ENCODE data around the gene FMO5. TPM values are rescaled to one million over a fixed set of nuclear protein-coding genes. Genes with fewer than 3 reads are reported as not detected.

The FMO5 gene
- total and polyA plus RNA-seq, 2 of the 13 experiments (the other 11 are each of a cell fraction or from before 2014, with no cell fraction given) = 48.2 to 149 TPM

DNA sequence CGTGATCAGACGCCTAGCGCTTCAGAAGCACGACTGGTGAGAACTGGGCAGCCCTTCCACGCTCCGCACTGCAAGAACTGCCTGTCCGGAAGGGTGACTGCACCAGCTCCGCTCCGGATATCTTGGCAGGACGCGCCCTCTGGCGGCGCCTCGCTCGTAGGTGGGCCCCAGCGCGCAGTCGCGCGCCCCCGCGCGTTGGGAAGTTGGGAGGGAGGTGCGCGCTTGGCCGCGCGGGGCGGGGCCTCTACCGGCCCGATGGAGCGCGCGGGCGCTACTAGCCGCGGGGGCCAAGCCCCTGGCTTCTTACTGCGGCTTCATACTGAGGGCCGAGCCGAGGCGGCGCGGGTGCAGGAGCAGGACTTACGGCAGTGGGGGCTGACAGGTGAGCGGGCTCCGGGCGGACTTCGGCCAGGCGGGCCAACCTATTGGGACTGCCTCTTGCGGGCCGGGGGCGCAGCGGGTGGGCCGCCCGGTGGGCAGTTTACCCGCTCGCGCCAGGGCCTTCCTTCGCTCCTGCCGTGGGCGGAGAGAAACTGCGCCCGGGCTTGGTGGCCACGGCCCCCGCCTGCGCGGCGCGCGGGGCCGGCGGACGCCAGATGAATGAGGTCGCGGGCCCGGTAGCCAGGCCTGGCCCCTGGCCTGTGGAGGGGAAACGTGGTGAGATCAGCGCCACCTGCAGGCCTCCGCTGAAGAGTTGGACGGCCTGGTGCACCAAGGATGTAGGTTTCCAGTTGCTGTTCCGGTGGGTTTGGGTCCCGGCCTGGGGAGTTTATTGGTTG lies 17.5 kb upstream of the FMO5 start, which contains the start of gene CHD1L (continued):
- no peak for TF ChIP-seq SRSF4 (IDR thresholded peaks at IDR 0.05; ENCODE audit: low read depth, low read length, poor library complexity, severe bottlenecking)
- peak in 1 of 2 experiments; percentile 74; a peak in 2 of 4 replicates for TF ChIP-seq KLF16 (CRISPR knock-in tag; IDR thresholded peaks at IDR 0.05)
- TF ChIP-seq PHF21A (CRISPR knock-in tag; IDR thresholded peaks at IDR 0.05) = peak; percentile 65; the same call in 1 of the 2 replicates
- TF ChIP-seq GATA4 (IDR thresholded peaks at IDR 0.05; ENCODE audit: borderline replicate concordance, low read depth) = no peak
- TF ChIP-seq TOE1 (CRISPR knock-in tag; IDR thresholded peaks at IDR 0.05) = 0 out of 2 replicates have a peak, but pooled peaks have one; percentile 94
- no peak for TF ChIP-seq PRPF4 (IDR thresholded peaks at IDR 0.05; ENCODE audit: low read depth, low read length, poor library complexity, severe bottlenecking)
- peak; percentile 22; the same call in 1 of the 2 replicates for TF ChIP-seq AHR (CRISPR knock-in tag; IDR thresholded peaks at IDR 0.05)
- peak; percentile 28; the same call in 1 of the 2 replicates for TF ChIP-seq BHLHE40 (IDR thresholded peaks at IDR 0.05; ENCODE audit: low read length)
- TF ChIP-seq HOXD1 (CRISPR knock-in tag; IDR thresholded peaks at IDR 0.05) = peak; percentile 53; the same call in 1 of the 2 replicates

- ChIA-PET CTCF (ENCODE audit: low intra/inter-chr PET ratio, low total read pairs) (interaction anchor here (1.0 to 4.3 kb wide), 7 partner anchors 17 to 75 kb away, joined by 3 to 141 read pairs (median 6); partner anchors contain the start of genes FMO5 and PRKAB2), POLR2A (interaction anchor here (0.6 to 3.3 kb wide), 11 partner anchors 17 to 157 kb away, joined by 3 to 31 read pairs (median 10); partner anchors contain the start of genes FMO5 and PRKAB2)
- Histone ChIP-seq H3K36me3 (replicated peaks in 1 of 2; ENCODE audit: control insufficient read depth in 1 of 2, insufficient read depth in 2 of 2, low read length in 2 of 2) (no peaks in the 10 kb centered on the region), H2AFZ (ENCODE audit: low read length) (no peak overlapping the region), H3K27ac (ENCODE audit: extremely low read length, insufficient read depth, low read length) (peak overlapping the region; percentile 93), H3K27me3 (ENCODE audit: control insufficient read depth in 1 of 2, insufficient read depth in 2 of 2, low read length in 2 of 2) (no peaks in the 10 kb centered on the region; a peak in 1 of 5 replicates), H3K4me2 (ENCODE audit: low read depth, low read length) (peak overlapping the region; percentile 88), H3K9ac (ENCODE audit: insufficient read depth, low read depth, low read length) (peak overlapping the region; percentile 92), H3K79me2 (ENCODE audit: insufficient read depth, low read length) (peaks cover 50% of the 10 kb centered on the region), H4K20me1 (ENCODE audit: insufficient read depth, low read length) (peaks cover 10% of the 10 kb centered on the region; the same call in 1 of the 2 replicates), H3K4me3 (replicated peaks in 1 of 3; ENCODE audit: insufficient read depth in 1 of 3, low read depth in 2 of 3, low read length in 3 of 3) (peak overlapping the region in 2 of 3 experiments; percentile 30 to 89; a peak in 5 of 6 replicates), H3K4me1 (ENCODE audit: insufficient read depth, low read length) (peaks cover 80% of the 10 kb centered on the region), H3K9me3 (ENCODE audit: low read length) (no peaks in the 10 kb centered on the region)
- in situ Hi-C loops (cut with HindIII; ENCODE audit: extremely low pct_ligation_motif_present, low pct_unique_long_range_greater_than_20kb) = loop anchor here (5.0 kb wide), 1 partner anchor 70 kb away; the partner anchor contains the start of gene PRKAB2
- FAIRE-seq (no peak), DNase-seq (ENCODE audit: low spot score) (no peak), ATAC-seq (no peak)
- intact Hi-C loops (cut with micrococcal nuclease; ENCODE audit: unreplicated experiment) = loop anchor here (1.0 kb wide), 1 partner anchor 70 kb away; the partner anchor contains the start of gene PRKAB2
- TSS peak; percentile 58 for BruUV-seq (replicated peaks)
- WGBS (ENCODE audit: low lambda C conversion rate) = 59% methylated on average over 8 of the region's 9 CpGs
- TF ChIP-seq ESRRA (CRISPR knock-in tag; IDR thresholded peaks at IDR 0.05; ENCODE audit: low read depth) = no peak
- TF ChIP-seq GFI1 (CRISPR knock-in tag; IDR thresholded peaks at IDR 0.05; ENCODE audit: borderline replicate concordance) = 0 out of 2 replicates have a peak, but pooled peaks have one; percentile 17
- TF ChIP-seq HIC2 (CRISPR knock-in tag; IDR thresholded peaks at IDR 0.05; ENCODE audit: low read depth) = no peak; the same call in 1 of the 2 replicates
- TF ChIP-seq REXO4 (CRISPR knock-in tag; IDR thresholded peaks at IDR 0.05; ENCODE audit: borderline replicate concordance) = no peak
- no peak for TF ChIP-seq ZNF121 (CRISPR knock-in tag; IDR thresholded peaks at IDR 0.05)
- no peak for TF ChIP-seq PRDM4 (CRISPR knock-in tag; IDR thresholded peaks at IDR 0.05; ENCODE audit: borderline replicate concordance)
- no peak for TF ChIP-seq ZNF317 (CRISPR knock-in tag; IDR thresholded peaks at IDR 0.05)
- no peak for TF ChIP-seq ATF7 (IDR thresholded peaks at IDR 0.05)
- no peak for TF ChIP-seq ATF7 (CRISPR knock-in tag; IDR thresholded peaks at IDR 0.05)
Observed at GRCh38 chr1:147241934-147242448, 16.9 kb upstream of the FMO5 start.

Data from HepG2 (cell line).